HCT116 (cell line): ENCODE measurements around the gene RAD51AP1. TPM values are rescaled to one million over a fixed set of nuclear protein-coding genes. Genes with fewer than 3 reads are reported as not detected.

Experiments used
- ATAC-seq: fragments of 200-7000 bp; cut with Tn5 transposase; 2 replicates; pipeline ENCODE4 v1.9.1; 2020; ENCODE audit warnings: mild to moderate bottlenecking, moderate library complexity
- BruUV-seq: library from RNA; stranded (reverse); fragments of 400-500 nt; replicated peaks from 2 replicates; lab custom pipeline; 2021; lab: Mats Ljungman, UMichigan
- CTCF ChIA-PET: fragments of 300-600 bp; sonication (Branson Sonifier 250); formaldehyde crosslinking; loops from one replicate; lab custom pipeline; 2021; ENCODE audit warnings: antibody characterized with exemption; lab: Charles Lee
- POLR2A ChIA-PET: fragments of 300-600, 350-600 bp; sonication (Branson Sonifier 250); formaldehyde crosslinking; loops from one replicate; lab custom pipeline; 2021; ENCODE audit warnings: antibody characterized with exemption; lab: Charles Lee
- RAD21 ChIA-PET, 2 experiments: fragments of 300-600 bp; sonication (Branson Sonifier 250); formaldehyde crosslinking; loops; one replicate each; lab custom pipeline; 2023; ENCODE audit warnings: low total read pairs in 2 of 2; ENCODE audit not compliant: uncharacterized antibody in 2 of 2, unreplicated experiment in 2 of 2, low non-redundant PET in 1 of 2; lab: Charles Lee
- DNase-seq: peaks from one replicate; pipeline ENCODE4 v3.0.0-alpha.2; 2010; ENCODE audit warnings: low read depth, low spot score
- H2AFZ ChIP-seq: fragments of 200-600 bp; shearing (Covaris generic), sonication (generic); 2 replicates; pipeline ENCODE4 v1.6.1; 2017; ENCODE audit warnings: low read depth, mixed run types, mixed read lengths, antibody characterized with exemption, low read length; ENCODE audit not compliant: poor library complexity, severe bottlenecking
- H3K27ac ChIP-seq: 2 replicates; pipeline ENCODE4 v1.5.1; 2012; ENCODE audit warnings: low read depth, low read length
- H3K27me3 ChIP-seq: fragments of 200-600 bp; sonication (generic); 2 replicates; pipeline ENCODE4 v1.6.1; 2016; ENCODE audit warnings: mixed run types, low read length, mixed read lengths; ENCODE audit not compliant: insufficient read depth
- H3K36me3 ChIP-seq, 2 experiments: fragments of 200-500 bp in 1 of 2; fragments of 200-600 bp in 1 of 2; sonication (Bioruptor generic) in 1 of 2; sonication (generic) in 1 of 2; 2 replicates each; pipeline versions ENCODE4 v1.5.1 to v1.6.1; 2014 to 2016; ENCODE audit warnings: low read length in 2 of 2, inconsistent platforms in 1 of 2, mixed read lengths in 1 of 2, mixed run types in 1 of 2; ENCODE audit not compliant: insufficient read depth in 2 of 2, control insufficient read depth in 1 of 2
- H3K4me1 ChIP-seq, 2 experiments: fragments of 200-600 bp in 1 of 2; sonication (generic) in 1 of 2; 2 replicates each; pipeline versions ENCODE4 v1.5.1 to v1.6.1; 2012 to 2017; ENCODE audit warnings: low read length in 2 of 2, inconsistent platforms in 1 of 2, mild to moderate bottlenecking in 1 of 2, mixed read lengths in 1 of 2, mixed run types in 1 of 2, moderate library complexity in 1 of 2; ENCODE audit not compliant: insufficient read depth in 2 of 2, control insufficient read depth in 1 of 2
- H3K4me2 ChIP-seq: fragments of 200-600 bp; sonication (generic); 2 replicates; pipeline ENCODE4 v1.6.1; 2017; ENCODE audit warnings: mixed run types, low read length, mixed read lengths
- H3K4me3 ChIP-seq, 2 experiments: fragments of 200-600 bp in 1 of 2; sonication (generic) in 1 of 2; replicated peaks in 1 of 2; 2 replicates each; pipeline ENCODE4 v1.5.1; 2011 to 2016; ENCODE audit warnings: low read length in 2 of 2, control low read depth in 1 of 2, low read depth in 1 of 2, mild to moderate bottlenecking in 1 of 2, mixed read lengths in 1 of 2, mixed run types in 1 of 2
- H3K79me2 ChIP-seq: fragments of 200-600 bp; sonication (generic); 2 replicates; pipeline ENCODE4 v1.6.1; 2017; ENCODE audit warnings: mild to moderate bottlenecking, mixed run types, low read length, moderate library complexity, mixed read lengths; ENCODE audit not compliant: insufficient read depth
- H3K9ac ChIP-seq: fragments of 200-600 bp; sonication (generic); 2 replicates; pipeline ENCODE4 v1.6.1; 2016; ENCODE audit warnings: low read length, mixed read lengths
- H3K9me2 ChIP-seq: fragments of 200-600 bp; sonication (generic), shearing (Covaris generic); 2 replicates; pipeline ENCODE4 v1.6.1; 2017; ENCODE audit warnings: mixed run types, mild to moderate bottlenecking, moderate library complexity; ENCODE audit not compliant: insufficient read depth
- H3K9me3 ChIP-seq, 2 experiments: fragments of 200-500 bp in 1 of 2; fragments of 200-600 bp in 1 of 2; sonication (Bioruptor generic) in 1 of 2; sonication (generic) in 1 of 2; 2 replicates each; pipeline ENCODE4 v1.6.1; 2014 to 2017; ENCODE audit warnings: low read length in 2 of 2, mixed read lengths in 2 of 2, inconsistent platforms in 1 of 2, low read depth in 1 of 2, mild to moderate bottlenecking in 1 of 2, mixed run types in 1 of 2, moderate library complexity in 1 of 2; ENCODE audit not compliant: control insufficient read depth in 1 of 2, insufficient read depth in 1 of 2
- H4K20me1 ChIP-seq: fragments of 200-600 bp; sonication (generic), shearing (Covaris generic); 2 replicates; pipeline ENCODE4 v1.6.1; 2017; ENCODE audit warnings: mixed run types, mild to moderate bottlenecking, moderate library complexity; ENCODE audit not compliant: insufficient read depth
- CBX3 ChIP-seq: IDR thresholded peaks from 2 replicates; pipeline ENCODE4 v1.6.1; 2012; ENCODE audit warnings: low read depth
- CEBPB ChIP-seq: IDR thresholded peaks from 2 replicates; pipeline ENCODE4 v1.6.1; 2012; ENCODE audit warnings: low read depth
- CTCF ChIP-seq, 3 experiments: fragments of 200-600 bp in 1 of 3; sonication (generic) in 1 of 3; IDR thresholded peaks in 2 of 3; conservative IDR thresholded peaks in 1 of 3; 2 replicates each; pipeline ENCODE4 v1.5.1; 2012 to 2017; ENCODE audit warnings: low read depth in 2 of 3, low read length in 2 of 3, antibody characterized with exemption in 1 of 3, borderline replicate concordance in 1 of 3, control low read depth in 1 of 3, mild to moderate bottlenecking in 1 of 3, mixed read lengths in 1 of 3, mixed run types in 1 of 3, moderate library complexity in 1 of 3; ENCODE audit not compliant: insufficient read depth in 1 of 3
- ELF1 ChIP-seq: IDR thresholded peaks from 2 replicates; pipeline ENCODE4 v1.6.1; 2012; ENCODE audit warnings: low read depth, borderline replicate concordance
- EZH2 ChIP-seq: fragments of 200-600 bp; sonication (generic); IDR thresholded peaks from 2 replicates; pipeline ENCODE4 v1.6.1; 2017; ENCODE audit warnings: antibody characterized with exemption, mixed run types
- FOSL1 ChIP-seq: IDR thresholded peaks from 2 replicates; pipeline ENCODE4 v1.6.1; 2012; ENCODE audit warnings: low read depth
- MAX ChIP-seq: IDR thresholded peaks from 2 replicates; pipeline ENCODE4 v1.6.1; 2012
- POLR2A ChIP-seq: IDR thresholded peaks from 2 replicates; pipeline ENCODE4 v1.7.0; 2011; ENCODE audit warnings: borderline replicate concordance; ENCODE audit not compliant: insufficient read depth, insufficient read length; ENCODE audit errors: extremely low read depth
- POLR2AphosphoS5 ChIP-seq: IDR thresholded peaks from 2 replicates; pipeline ENCODE4 v1.6.1; 2011; ENCODE audit warnings: mild to moderate bottlenecking, low read depth, low read length, moderate library complexity
- RAD21 ChIP-seq: IDR thresholded peaks from 2 replicates; pipeline ENCODE4 v1.6.1; 2012; ENCODE audit warnings: low read depth, mild to moderate bottlenecking
- SIN3A ChIP-seq: IDR thresholded peaks from 2 replicates; pipeline ENCODE4 v1.6.1; 2012; ENCODE audit warnings: low read depth
- YY1 ChIP-seq: IDR thresholded peaks from 2 replicates; pipeline ENCODE4 v1.6.1; 2011; ENCODE audit warnings: low read length, low read depth, moderate library complexity, mild to moderate bottlenecking; ENCODE audit not compliant: insufficient replicate concordance; ENCODE audit errors: extremely low read depth
- ZBTB33 ChIP-seq: IDR thresholded peaks from 2 replicates; pipeline ENCODE4 v1.6.1; 2011; ENCODE audit warnings: mild to moderate bottlenecking, low read length, moderate library complexity; ENCODE audit not compliant: insufficient replicate concordance; ENCODE audit errors: extremely low read depth
- ZFX ChIP-seq: fragments of 450-650 bp; IDR thresholded peaks from 2 replicates; pipeline ENCODE4 v1.6.1; 2017
- ZNF274 ChIP-seq: fragments of 200-500 bp; sonication (Bioruptor generic); IDR thresholded peaks from 2 replicates; pipeline ENCODE4 v1.6.1; 2014; ENCODE audit warnings: mild to moderate bottlenecking, low read depth, low read length, inconsistent platforms
- intact Hi-C: fragments of 100-400 bp; cut with micrococcal nuclease; formaldehyde crosslinking; loops from 2 replicates; pipeline ENCODE4 v1.10.0; 2022
- total RNA-seq: library from RNA; stranded (reverse); gene quantifications from one replicate; pipeline ENCODE4 v1.2.1, GENCODE V29; 2021; ENCODE audit not compliant: unreplicated experiment

The RAD51AP1 gene
- total RNA-seq, 1 experiment from 2014 or later, result 28.2 TPM

- ATAC-seq (no peak), DNase-seq (no peak)
- no peak for TF ChIP-seq ZNF274
- no peak for TF ChIP-seq RAD21
- no peak for TF ChIP-seq SIN3A
- no peak for TF ChIP-seq ZFX
- TF ChIP-seq MAX, result no peak
- intact Hi-C loops, result no loop called here
- no peaks in the 10 kb centered on the region for H3K9me3 ChIP-seq
- peaks cover 13 to 25% of the 10 kb centered on the region in 2 experiments; a peak in 3 of 4 replicates for H3K36me3 ChIP-seq
- ChIA-PET CTCF (no interaction called here), POLR2A (no interaction called here), RAD21 (no interaction called here)
- H3K4me1 ChIP-seq, result no peaks in the 10 kb centered on the region
- H2AFZ ChIP-seq, result no peak overlapping the region
- no peaks in the 10 kb centered on the region for H3K9me2 ChIP-seq
- H3K27ac ChIP-seq, result no peak overlapping the region
- no peak overlapping the region for H3K9ac ChIP-seq
- no peaks in the 10 kb centered on the region for H3K27me3 ChIP-seq
- H3K4me3 ChIP-seq, result no peak overlapping the region
- peaks cover 13% of the 10 kb centered on the region for H3K79me2 ChIP-seq
- no peak overlapping the region for H3K4me2 ChIP-seq
- no peaks in the 10 kb centered on the region for H4K20me1 ChIP-seq
- BruUV-seq, result no TSS peak
Observed at GRCh38 chr12:4553943-4554342, 15.3 kb downstream of the RAD51AP1 start.

- no peak overlapping the region for H3K27ac ChIP-seq
- peaks cover 10 to 20% of the 10 kb centered on the region in 2 experiments for H3K36me3 ChIP-seq
- no peak overlapping the region for H3K4me3 ChIP-seq
- H3K9me3 ChIP-seq, result no peaks in the 10 kb centered on the region
- no TSS peak for BruUV-seq
- no peak overlapping the region for H3K9ac ChIP-seq
- ChIA-PET RAD21 (no interaction called here), CTCF (no interaction called here), POLR2A (no interaction called here)
- peaks cover 13% of the 10 kb centered on the region for H3K79me2 ChIP-seq
- H3K4me2 ChIP-seq, result no peak overlapping the region
- no peaks in the 10 kb centered on the region for H3K4me1 ChIP-seq
- intact Hi-C loops, result no loop called here
- DNase-seq (no peak), ATAC-seq (no peak)
- H2AFZ ChIP-seq, result no peak overlapping the region
- TF ChIP-seq CBX3, result no peak
- no peak for TF ChIP-seq ZNF274
- TF ChIP-seq FOSL1, result no peak
- no peak for TF ChIP-seq POLR2AphosphoS5
- TF ChIP-seq YY1, result no peak
- no peak for TF ChIP-seq RAD21
- no peak for TF ChIP-seq EZH2
- TF ChIP-seq POLR2A, result no peak
- TF ChIP-seq ZBTB33, result no peak
- TF ChIP-seq CEBPB, result no peak
- TF ChIP-seq ELF1, result no peak
- TF ChIP-seq SIN3A, result no peak
- TF ChIP-seq CTCF (IDR thresholded peaks at IDR 0.05 in 2 of 3, conservative IDR thresholded peaks at IDR 0.05 in 1 of 3; ENCODE audit: borderline replicate concordance in 1 of 3, insufficient read depth in 1 of 3, low read depth in 2 of 3, low read length in 2 of 3), result no peak
- H3K9me2 ChIP-seq, result no peaks in the 10 kb centered on the region
- no peaks in the 10 kb centered on the region for H3K27me3 ChIP-seq
- H4K20me1 ChIP-seq, result no peaks in the 10 kb centered on the region
Observed at GRCh38 chr12:4555804-4556203, 17.1 kb downstream of the RAD51AP1 start.
